Naive B cell (primary cell): ENCODE results near the gene CTNS. TPM values are rescaled to one million over a fixed set of nuclear protein-coding genes. Genes with fewer than 3 reads are reported as not detected.

Experiments
- ATAC-seq, 2 donors: fragments of 150-1000 bp; cut with Tn5 transposase; 2 replicates each; pipeline ENCODE4 v1.10.0; 2021; ENCODE audit warnings: low read depth in 2 of 2, mild to moderate bottlenecking in 2 of 2, moderate library complexity in 2 of 2
- DNase-seq: peaks from one replicate; pipeline ENCODE4 v3.0.0; 2022
- H3K27ac Mint-ChIP-seq, 6 donors: one replicate each; pipeline ENCODE4 v1.8.0; 2020 to 2022; ENCODE audit warnings: mild to moderate bottlenecking in 6 of 6, mixed read lengths in 6 of 6, moderate library complexity in 5 of 6, inconsistent platforms in 2 of 6
- H3K27me3 Mint-ChIP-seq, 3 donors: one replicate each; pipeline ENCODE4 v1.8.0; 2021 to 2022; ENCODE audit warnings: mixed read lengths in 3 of 3, mild to moderate bottlenecking in 1 of 3
- H3K36me3 Mint-ChIP-seq, 2 donors: one replicate each; pipeline ENCODE4 v1.8.0; 2020 to 2022; ENCODE audit warnings: mixed read lengths in 2 of 2, inconsistent platforms in 1 of 2, mild to moderate bottlenecking in 1 of 2
- H3K4me1 Mint-ChIP-seq, 3 donors: one replicate each; pipeline ENCODE4 v1.8.0; 2020 to 2022; ENCODE audit warnings: mixed read lengths in 3 of 3, inconsistent platforms in 1 of 3, mild to moderate bottlenecking in 1 of 3, moderate library complexity in 1 of 3
- H3K4me3 Mint-ChIP-seq, 8 donors: one replicate each; pipeline ENCODE4 v1.8.0; 2020 to 2022; ENCODE audit warnings: mild to moderate bottlenecking in 8 of 8, mixed read lengths in 8 of 8, moderate library complexity in 8 of 8, inconsistent platforms in 2 of 8
- H3K9me3 Mint-ChIP-seq, 7 donors: one replicate each; pipeline ENCODE4 v1.8.0; 2020 to 2022; ENCODE audit warnings: mixed read lengths in 7 of 7, mild to moderate bottlenecking in 5 of 7, inconsistent platforms in 2 of 7, moderate library complexity in 1 of 7
- polyA plus RNA-seq, 6 donors: library from polyadenylated mRNA; unstranded; fragments of 300-500 nt; fragmentation: Illumina TruSeq; gene quantifications; one replicate each; pipeline ENCODE4 v1.2.3, GENCODE V29; 2021; ENCODE audit warnings: low read depth in 6 of 6

The CTNS gene
- polyA plus RNA-seq, 6 donors from 2014 or later, result 9.2 to 14.5 (median 10.2) TPM

DNA sequence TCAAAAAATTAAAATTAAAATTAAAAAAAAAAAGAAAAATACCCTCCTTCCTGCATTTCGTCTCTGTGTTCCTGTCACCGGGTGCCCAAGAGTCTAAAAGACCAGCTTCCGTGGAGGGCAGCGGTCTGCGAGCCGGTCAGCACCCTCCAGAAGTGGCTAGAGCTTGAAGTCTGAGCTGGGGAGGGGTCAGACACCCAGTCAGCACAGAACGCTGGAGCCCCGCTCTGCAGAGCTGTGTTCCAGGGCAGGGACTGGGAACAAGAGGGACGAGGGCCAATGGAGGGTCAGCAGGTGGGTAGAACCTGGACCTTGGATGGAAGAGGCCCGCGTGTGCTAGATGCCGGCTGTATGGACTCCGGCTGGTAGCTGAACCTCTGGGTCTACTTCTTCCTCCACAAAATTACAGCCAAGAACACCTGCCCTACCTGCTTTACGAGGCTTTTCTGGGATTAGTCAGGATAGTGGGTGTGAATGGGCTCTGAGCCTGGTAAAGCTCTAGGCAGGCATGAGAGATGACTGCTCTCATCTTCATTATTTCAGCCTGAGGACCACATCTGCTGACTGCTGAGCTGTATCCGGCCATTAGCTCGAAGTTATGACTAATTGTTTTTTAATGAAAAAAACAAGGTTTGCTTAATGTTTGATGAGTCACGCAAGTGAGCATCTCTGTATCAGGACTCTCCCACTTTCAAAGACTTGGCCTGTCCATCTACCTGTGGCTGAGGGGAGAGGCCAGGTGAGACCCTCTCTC, 33.3 kb upstream of the CTNS start:
- ATAC-seq (no peak), DNase-seq (no peak)
- Mint-ChIP-seq H3K4me3 (no peak overlapping the region), H3K36me3 (no peaks in the 10 kb centered on the region), H3K9me3 (no peaks in the 10 kb centered on the region), H3K27me3 (no peaks in the 10 kb centered on the region), H3K4me1 (no peaks in the 10 kb centered on the region), H3K27ac (peak overlapping the region in 1 of 6 donors; percentile 69)

DNA sequence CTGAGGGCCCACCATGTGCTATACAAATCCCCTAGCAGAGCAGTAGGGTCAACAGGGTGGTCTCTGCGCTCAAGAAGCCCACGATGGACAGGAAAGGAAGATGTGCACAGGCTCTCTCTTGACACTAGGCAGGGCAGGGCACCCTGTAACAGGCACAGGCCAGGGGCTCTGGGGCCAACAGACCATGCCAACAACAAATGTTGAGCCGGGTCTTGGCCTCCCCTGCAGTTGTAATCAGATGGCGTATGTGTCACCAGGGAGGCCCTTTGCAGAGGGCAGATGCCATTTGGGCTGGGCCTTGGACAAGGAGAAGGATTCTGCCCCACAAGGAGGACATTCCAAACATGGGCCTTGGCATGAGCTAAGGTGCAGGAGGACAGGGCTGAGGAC, 32.7 kb upstream of the CTNS start:
- ATAC-seq (no peak), DNase-seq (no peak)
- Mint-ChIP-seq H3K4me3 (no peak overlapping the region), H3K36me3 (no peaks in the 10 kb centered on the region), H3K9me3 (no peaks in the 10 kb centered on the region), H3K4me1 (no peaks in the 10 kb centered on the region), H3K27ac (peak overlapping the region in 1 of 6 donors; percentile 69), H3K27me3 (no peaks in the 10 kb centered on the region)

- H3K36me3 Mint-ChIP-seq, result peaks cover 0 to 10% of the 10 kb centered on the region in 2 donors
- H3K27ac Mint-ChIP-seq, result no peak overlapping the region
- DNase-seq (no peak), ATAC-seq (no peak)
- no peak overlapping the region for H3K4me3 Mint-ChIP-seq
- no peaks in the 10 kb centered on the region for H3K4me1 Mint-ChIP-seq
- H3K9me3 Mint-ChIP-seq, result peaks cover 0 to 2% (median 0%) of the 10 kb centered on the region in 7 donors
- no peaks in the 10 kb centered on the region for H3K27me3 Mint-ChIP-seq
Measured at GRCh38 chr17:3609689-3610088, 26.9 kb upstream of the CTNS start.

DNA sequence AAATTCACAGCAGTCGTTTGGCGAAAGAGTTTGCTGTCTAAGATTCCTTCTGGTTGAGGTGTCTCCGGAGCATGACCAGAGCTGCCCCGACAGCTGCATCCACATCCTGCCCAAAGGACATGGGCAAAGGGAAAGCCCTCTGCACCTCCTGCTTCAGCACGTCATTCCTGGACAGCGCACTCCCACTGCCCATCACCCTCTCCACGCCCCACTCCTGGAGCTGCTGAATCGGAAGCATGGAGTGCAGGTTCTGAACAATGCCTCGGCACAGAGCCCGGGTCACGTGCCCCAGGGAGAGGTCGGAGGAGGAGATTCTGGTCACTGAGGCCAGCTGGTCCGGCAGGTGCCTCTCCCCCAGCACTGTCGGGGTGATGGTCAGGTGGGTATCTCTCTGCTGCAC, 26.0 kb upstream of the CTNS start:
- DNase-seq (no peak), ATAC-seq (no peak)
- no peak overlapping the region for H3K4me3 Mint-ChIP-seq
- H3K36me3 Mint-ChIP-seq, result peaks cover 0 to 18% of the 10 kb centered on the region in 2 donors
- no peak overlapping the region for H3K27ac Mint-ChIP-seq
- H3K9me3 Mint-ChIP-seq, result peaks cover 0 to 2% (median 0%) of the 10 kb centered on the region in 7 donors
- H3K27me3 Mint-ChIP-seq, result no peaks in the 10 kb centered on the region
- H3K4me1 Mint-ChIP-seq, result no peaks in the 10 kb centered on the region

DNA sequence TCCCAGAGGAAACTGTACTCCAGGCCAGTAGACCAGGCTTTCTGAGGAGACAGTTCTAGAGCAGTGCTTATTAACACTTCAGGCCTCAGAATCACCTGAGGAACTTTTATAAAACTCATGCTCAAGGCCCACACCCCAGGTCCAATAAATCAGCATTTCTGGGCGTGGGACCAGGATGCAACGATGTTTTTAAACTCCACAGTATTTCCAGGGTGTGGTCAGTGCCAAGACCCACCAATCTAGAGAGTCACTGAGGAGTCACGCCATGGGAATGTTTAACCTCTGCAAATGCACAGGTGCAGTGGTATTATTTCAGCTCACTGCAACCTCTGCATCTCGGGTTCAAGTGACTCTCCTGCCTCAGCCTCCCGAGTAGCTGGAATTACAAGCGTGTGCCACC, 23.4 kb upstream of the CTNS start:
- DNase-seq (no peak), ATAC-seq (no peak)
- Mint-ChIP-seq H3K27ac (no peak overlapping the region), H3K27me3 (no peaks in the 10 kb centered on the region), H3K4me3 (no peak overlapping the region), H3K9me3 (peaks cover 0 to 7% (median 4%) of the 10 kb centered on the region in 7 donors), H3K36me3 (peaks cover 5 to 32% of the 10 kb centered on the region in 2 donors), H3K4me1 (no peaks in the 10 kb centered on the region)

DNA sequence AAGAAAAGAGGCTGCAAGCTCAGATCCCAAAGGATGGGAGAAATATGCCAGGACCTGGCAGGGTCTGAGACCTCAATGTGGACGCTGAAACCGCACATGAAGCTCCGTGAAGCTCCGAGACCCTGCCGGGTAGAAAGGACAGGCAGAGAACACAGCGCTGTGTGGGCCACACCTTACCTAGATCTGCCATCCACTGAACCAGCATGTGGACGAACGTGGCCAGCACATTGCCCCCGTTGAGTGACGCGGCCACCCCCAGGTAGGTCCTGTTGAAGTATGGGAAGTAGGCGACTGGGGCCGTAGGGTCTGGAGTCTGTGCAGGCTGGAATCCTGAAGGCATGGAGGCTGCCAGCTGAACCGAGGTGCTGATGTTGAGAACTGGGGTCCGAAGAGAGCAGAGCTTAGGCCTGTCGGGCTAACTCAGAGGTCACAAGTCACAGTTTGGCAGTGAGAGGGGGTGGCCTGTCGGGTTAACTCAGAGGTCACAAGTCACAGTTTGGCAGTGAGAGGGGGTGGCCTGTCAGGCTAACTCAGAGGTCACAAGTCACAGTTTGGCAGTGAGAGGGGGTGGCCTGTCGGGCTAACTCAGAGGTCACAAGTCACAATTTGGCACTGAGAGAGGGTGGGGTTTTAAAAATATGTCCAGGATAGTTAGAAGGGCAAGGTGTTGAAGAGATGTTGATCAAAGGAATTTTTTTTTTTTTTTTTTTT, 21.2 kb upstream of the CTNS start:
- Mint-ChIP-seq H3K4me3 (peak overlapping the region in 1 of 8 donors; percentile 42), H3K36me3 (peaks cover 14 to 32% of the 10 kb centered on the region in 2 donors), H3K27me3 (no peaks in the 10 kb centered on the region), H3K4me1 (no peaks in the 10 kb centered on the region), H3K9me3 (peaks cover 0 to 7% (median 4%) of the 10 kb centered on the region in 7 donors), H3K27ac (no peak overlapping the region)
- DNase-seq (no peak), ATAC-seq (no peak)

DNA sequence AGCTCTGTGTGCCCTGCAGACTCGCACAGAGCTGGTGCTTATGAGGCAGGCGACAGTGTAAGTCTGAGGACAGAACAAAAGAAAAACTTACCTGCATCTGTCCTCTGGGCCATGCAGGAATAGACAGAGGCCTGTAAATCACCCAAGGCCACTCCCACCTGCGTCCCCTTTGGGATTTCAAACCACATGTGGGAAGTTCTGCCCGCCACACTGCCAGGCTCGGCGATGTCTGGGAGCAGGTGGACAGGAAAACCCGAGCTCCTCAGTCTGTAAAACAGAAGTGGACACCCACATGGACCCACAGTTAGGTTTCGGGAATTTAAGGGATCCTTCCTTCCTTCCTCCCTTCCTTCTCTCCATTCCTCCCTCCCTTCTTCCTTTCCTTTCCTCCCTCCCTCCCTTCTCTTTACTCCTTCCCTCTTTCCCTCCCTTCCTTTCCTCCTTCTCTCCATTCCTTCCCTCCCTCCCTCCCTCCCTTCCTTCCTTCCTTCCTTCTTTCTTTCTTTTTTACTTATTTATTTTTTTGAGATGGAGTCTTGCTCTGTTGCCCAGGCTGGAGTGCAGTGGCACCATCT, 15.3 kb upstream of the CTNS start:
- H3K36me3 Mint-ChIP-seq, result peaks cover 10 to 17% of the 10 kb centered on the region in 2 donors
- no peaks in the 10 kb centered on the region for H3K27me3 Mint-ChIP-seq

DNA sequence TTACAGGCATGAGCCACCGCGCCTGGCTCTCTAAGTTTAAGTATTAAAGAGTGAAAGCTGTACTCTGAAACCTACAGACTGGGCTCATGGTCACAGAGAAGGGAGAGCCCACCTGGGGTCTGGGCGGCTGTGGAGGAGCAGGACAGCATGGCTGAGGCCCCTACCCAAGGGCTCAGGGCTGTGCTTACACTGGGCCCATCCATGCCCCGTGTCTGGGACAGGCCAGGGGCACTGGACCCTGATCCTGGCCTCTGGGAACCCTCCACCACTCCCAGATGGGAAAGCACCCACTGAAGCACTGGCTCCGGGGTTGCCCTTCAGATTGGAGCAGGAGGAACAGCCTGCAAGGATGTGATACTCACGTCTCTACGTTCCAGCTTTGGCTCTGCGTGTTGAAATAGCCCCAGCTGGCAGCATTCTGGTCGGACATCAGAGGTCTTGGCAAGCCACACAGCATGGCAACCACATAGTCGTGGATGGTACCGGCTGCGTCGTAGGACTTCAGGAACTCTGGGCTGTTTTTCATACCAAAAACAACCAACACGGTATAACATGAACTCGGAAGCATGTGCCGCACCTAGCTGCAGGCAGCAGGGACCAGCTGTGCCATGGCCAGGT, 13.5 kb upstream of the CTNS start:
- H3K36me3 Mint-ChIP-seq, result peaks cover 11 to 13% of the 10 kb centered on the region in 2 donors
- ATAC-seq, result no peak

More for the DNA sequence above, 15.3 kb upstream of the CTNS start:
- ATAC-seq (no peak), DNase-seq (no peak)
- no peak overlapping the region for H3K4me3 Mint-ChIP-seq
- H3K27ac Mint-ChIP-seq, result peak overlapping the region in 1 of 6 donors; percentile 74
- peaks cover 0 to 7% (median 4%) of the 10 kb centered on the region in 7 donors for H3K9me3 Mint-ChIP-seq
- H3K4me1 Mint-ChIP-seq, result peaks cover 0 to 3% (median 0%) of the 10 kb centered on the region in 3 donors

DNA sequence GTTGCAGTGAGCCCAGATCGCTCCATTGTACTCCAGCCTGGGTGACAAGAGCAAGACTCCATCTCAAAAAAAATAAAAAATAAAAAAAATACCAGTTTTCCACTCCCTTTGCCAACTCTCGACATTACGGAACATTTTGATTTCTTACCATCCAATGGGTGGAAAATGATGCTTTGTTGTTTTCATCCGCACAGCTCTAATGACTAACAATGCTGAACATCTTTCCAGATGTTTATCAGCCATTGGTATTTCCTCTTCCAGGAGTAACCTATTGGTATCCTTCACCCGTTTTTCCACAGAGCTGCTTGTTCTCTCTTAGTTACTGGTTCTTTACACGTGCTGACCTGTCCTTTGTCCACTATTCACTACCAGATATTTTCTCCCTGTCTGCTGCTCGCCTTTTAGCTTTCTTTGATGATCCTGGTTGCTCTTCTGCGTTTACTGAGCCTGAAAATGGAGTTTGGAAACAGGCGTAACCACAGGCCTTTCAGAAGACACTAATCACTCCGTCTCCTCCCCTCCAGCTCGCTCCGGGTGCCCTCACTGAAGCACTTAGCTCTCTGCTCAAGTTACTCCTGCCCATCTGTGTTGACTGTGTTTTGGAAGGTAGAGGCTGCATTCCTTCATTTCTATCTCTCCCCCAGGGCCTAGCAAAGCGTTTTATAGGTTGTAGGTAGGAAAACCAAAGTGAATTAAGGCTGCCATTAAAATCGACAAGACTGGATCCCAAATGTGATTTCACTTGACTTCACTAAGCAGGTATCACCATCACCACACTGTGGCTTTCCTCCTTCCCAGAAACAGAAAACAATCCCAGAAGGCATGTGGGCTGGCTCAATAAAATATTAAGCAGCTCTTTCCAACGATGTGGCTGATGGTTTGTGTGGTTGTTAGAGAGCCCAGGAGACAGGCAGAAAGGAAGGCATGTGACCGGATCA, 9.5 kb upstream of the CTNS start:
- H3K36me3 Mint-ChIP-seq, result peaks cover 5 to 17% of the 10 kb centered on the region in 2 donors
- H3K27ac Mint-ChIP-seq, result peak overlapping the region in 1 of 6 donors; percentile 21
- DNase-seq, result no peak
- no peaks in the 10 kb centered on the region for H3K9me3 Mint-ChIP-seq
- H3K4me3 Mint-ChIP-seq, result no peak overlapping the region
- peaks cover 0 to 7% (median 6%) of the 10 kb centered on the region in 3 donors for H3K4me1 Mint-ChIP-seq
- no peak for ATAC-seq
- H3K27me3 Mint-ChIP-seq, result no peaks in the 10 kb centered on the region

More for the DNA sequence above, 13.5 kb upstream of the CTNS start:
- Mint-ChIP-seq H3K27ac (no peak overlapping the region), H3K27me3 (no peaks in the 10 kb centered on the region), H3K9me3 (no peaks in the 10 kb centered on the region), H3K4me1 (peaks cover 0 to 3% (median 0%) of the 10 kb centered on the region in 3 donors), H3K4me3 (no peak overlapping the region)
- DNase-seq, result no peak

GRCh38 chr17:3627769-3628167, 8.8 kb upstream of the CTNS start:
- no peaks in the 10 kb centered on the region for H3K9me3 Mint-ChIP-seq
- DNase-seq (no peak), ATAC-seq (no peak)
- no peak overlapping the region for H3K27ac Mint-ChIP-seq
- H3K27me3 Mint-ChIP-seq, result no peaks in the 10 kb centered on the region
- H3K4me1 Mint-ChIP-seq, result peaks cover 0 to 10% (median 7%) of the 10 kb centered on the region in 3 donors
- no peak overlapping the region for H3K4me3 Mint-ChIP-seq
- peaks cover 5 to 17% of the 10 kb centered on the region in 2 donors for H3K36me3 Mint-ChIP-seq

DNA sequence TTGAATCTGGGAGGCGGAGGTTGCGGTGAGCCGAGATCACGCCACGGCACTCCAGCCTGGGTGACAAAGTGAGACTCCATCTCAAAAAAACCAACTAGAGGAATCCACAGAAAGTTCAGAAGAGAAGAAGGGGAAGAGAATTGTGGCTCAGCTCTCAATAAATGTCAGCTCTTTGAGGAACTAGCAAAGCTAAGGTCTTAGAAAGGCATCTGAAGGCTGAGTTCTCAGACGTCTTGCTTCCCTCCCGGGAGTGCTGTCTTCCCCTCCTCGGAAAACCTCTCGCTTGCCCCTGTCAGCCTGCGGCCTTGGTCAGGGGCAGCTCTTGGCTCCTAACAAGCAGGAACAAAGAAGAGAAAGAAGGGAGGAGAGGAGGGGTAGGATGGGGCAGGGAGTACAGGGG, 5.8 kb upstream of the CTNS start:
- Mint-ChIP-seq H3K9me3 (no peaks in the 10 kb centered on the region), H3K4me3 (no peak overlapping the region), H3K36me3 (peaks cover 5 to 17% of the 10 kb centered on the region in 2 donors), H3K27ac (peak overlapping the region in 1 of 6 donors; percentile 67), H3K27me3 (no peaks in the 10 kb centered on the region), H3K4me1 (peaks cover 15 to 22% (median 20%) of the 10 kb centered on the region in 3 donors)
- DNase-seq (no peak), ATAC-seq (no peak)

GRCh38 chr17:3632287-3632686, 4.3 kb upstream of the CTNS start:
- ATAC-seq (no peak), DNase-seq (no peak)
- Mint-ChIP-seq H3K27me3 (no peaks in the 10 kb centered on the region), H3K36me3 (peaks cover 0 to 10% of the 10 kb centered on the region in 2 donors), H3K9me3 (no peaks in the 10 kb centered on the region), H3K4me1 (peaks cover 20 to 25% (median 20%) of the 10 kb centered on the region in 3 donors), H3K27ac (peak overlapping the region in 1 of 6 donors; percentile 72), H3K4me3 (peak overlapping the region in 1 of 8 donors; percentile 59)
